HG03103 (cell line): Measurements from ENCODE around the gene LHFPL3.

Source experiments
- ATAC-seq: cut with Tn5 transposase; IDR thresholded peaks from one replicate; pipeline ENCODE4 v1.9.1; 2021; ENCODE audit warnings: low read depth; ENCODE audit not compliant: unreplicated experiment

The LHFPL3 gene

DNA sequence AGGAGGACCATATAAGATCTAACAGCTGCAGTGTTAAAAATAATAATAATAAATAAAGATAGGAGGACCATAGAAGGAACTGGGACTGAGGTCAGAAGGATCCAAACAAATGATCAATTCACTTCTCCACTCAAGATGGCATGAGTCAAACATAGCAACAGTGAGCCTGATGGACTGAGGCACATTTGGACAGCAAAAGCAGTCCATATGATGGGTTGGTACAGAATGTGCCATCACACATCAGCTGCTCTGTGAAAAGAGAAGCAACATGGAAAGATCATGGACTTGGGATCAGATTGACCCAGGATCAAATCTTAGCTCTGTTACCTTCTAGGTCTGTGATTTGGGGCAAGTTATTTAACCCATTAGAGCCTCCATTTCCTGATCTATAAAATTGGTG, 496.7 kb downstream of the LHFPL3 start:
- no peak for ATAC-seq

- no peak for ATAC-seq
Measured at GRCh38 chr7:104826135-104826534, 497.7 kb downstream of the LHFPL3 start.

- ATAC-seq = no peak
Measured at GRCh38 chr7:104836976-104837375, 508.6 kb downstream of the LHFPL3 start.

GRCh38 chr7:104838537-104839299, 510.3 kb downstream of the LHFPL3 start:
- ATAC-seq = no peak

- no peak for ATAC-seq
Measured at GRCh38 chr7:104839842-104840241, 511.4 kb downstream of the LHFPL3 start.

GRCh38 chr7:104841798-104842197, 513.4 kb downstream of the LHFPL3 start:
- ATAC-seq = no peak

- ATAC-seq = no peak
Measured at GRCh38 chr7:104843198-104843597, 514.8 kb downstream of the LHFPL3 start.

GRCh38 chr7:104845557-104845956, 517.2 kb downstream of the LHFPL3 start:
- no peak for ATAC-seq

DNA sequence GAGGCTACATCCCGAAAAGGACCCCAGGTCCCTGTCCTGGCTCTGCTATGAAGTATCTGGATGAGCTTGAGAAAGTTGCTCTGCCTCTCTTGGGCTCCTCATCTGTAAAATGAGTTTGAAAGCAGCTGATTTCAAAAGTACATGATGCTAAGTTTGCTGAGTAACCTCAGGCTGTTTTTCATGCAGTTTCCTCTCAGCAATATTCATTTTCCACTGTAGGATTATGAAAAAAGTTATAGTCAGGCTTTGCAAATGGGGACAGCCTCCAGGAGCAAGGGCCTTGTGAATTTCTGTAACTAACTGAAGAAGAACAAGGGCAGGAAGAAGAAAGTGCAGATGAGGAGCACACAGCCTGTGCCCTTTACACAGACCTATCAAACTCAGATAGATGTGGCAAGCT, 518.3 kb downstream of the LHFPL3 start:
- ATAC-seq = no peak

- no peak for ATAC-seq
Measured at GRCh38 chr7:104848138-104848990, 520.0 kb downstream of the LHFPL3 start.

GRCh38 chr7:104850374-104850773, 522.0 kb downstream of the LHFPL3 start:
- no peak for ATAC-seq

- ATAC-seq = no peak
Measured at GRCh38 chr7:104851268-104851667, 522.9 kb downstream of the LHFPL3 start.

GRCh38 chr7:104852386-104852785, 524.0 kb downstream of the LHFPL3 start:
- no peak for ATAC-seq

GRCh38 chr7:104855861-104856260, 527.5 kb downstream of the LHFPL3 start:
- ATAC-seq = no peak

GRCh38 chr7:104857458-104858425, 529.3 kb downstream of the LHFPL3 start:
- no peak for ATAC-seq

- ATAC-seq = no peak
Measured at GRCh38 chr7:104859754-104860426, 531.5 kb downstream of the LHFPL3 start.

- no peak for ATAC-seq
Measured at GRCh38 chr7:104861729-104862390, 533.5 kb downstream of the LHFPL3 start.

- no peak for ATAC-seq
Measured at GRCh38 chr7:104862719-104863118, 534.3 kb downstream of the LHFPL3 start.

- ATAC-seq = no peak
Measured at GRCh38 chr7:104873401-104873800, 545.0 kb downstream of the LHFPL3 start.

GRCh38 chr7:104878577-104878976, 550.2 kb downstream of the LHFPL3 start:
- no peak for ATAC-seq
